GM13976 (cell line): ENCODE results near the gene PRKAR2A.

ENCODE experiments used
- DNase-seq: peaks from one replicate; pipeline ENCODE4 v3.0.0; 2012; ENCODE audit warnings: low spot score
- CTCF ChIP-seq: IDR thresholded peaks from 2 replicates; pipeline ENCODE4 v1.5.1; 2012; ENCODE audit warnings: borderline replicate concordance, mild to moderate bottlenecking; ENCODE audit not compliant: insufficient read depth; ENCODE audit errors: extremely low read depth, missing control alignments, control extremely low read depth
- in situ Hi-C: fragments of 300-500 bp; cut with MboI; formaldehyde crosslinking; loops from one replicate; pipeline ENCODE4 v1.12.0; 2022; ENCODE audit warnings: low sequenced_read_pairs, mixed read lengths, inconsistent platforms; ENCODE audit not compliant: unreplicated experiment

The PRKAR2A gene

GRCh38 chr3:48848816-48849515 is 1.3 kb upstream of the PRKAR2A start:
- no peak for DNase-seq
- in situ Hi-C loops, result no loop called here
- TF ChIP-seq CTCF, result no peak

- in situ Hi-C loops, result no loop called here
- TF ChIP-seq CTCF, result no peak
- peak; percentile 62 for DNase-seq
Measured at GRCh38 chr3:48847053-48847503, 596 bp downstream of the PRKAR2A start.

GRCh38 chr3:48845170-48845569 is 2.5 kb downstream of the PRKAR2A start:
- no peak for DNase-seq
- in situ Hi-C loops, result no loop called here
- no peak for TF ChIP-seq CTCF

- no peak for DNase-seq
- in situ Hi-C loops, result no loop called here
- TF ChIP-seq CTCF, result no peak
Measured at GRCh38 chr3:48837163-48837562, 10.5 kb downstream of the PRKAR2A start.

GRCh38 chr3:48835650-48836366 is 11.9 kb downstream of the PRKAR2A start:
- in situ Hi-C loops, result no loop called here
- no peak for DNase-seq
- TF ChIP-seq CTCF, result no peak

- no peak for DNase-seq
- in situ Hi-C loops, result no loop called here
- no peak for TF ChIP-seq CTCF
Measured at GRCh38 chr3:48832684-48833083, 15.0 kb downstream of the PRKAR2A start.
